GM12865 (cell line): ENCODE measurements around the gene SEC63.
"Not testable (repeated sequence)": the region's sequence is repeated elsewhere in the genome, so short reads cannot be mapped to it uniquely, and the experiment has no call there.

Experiments used
- DNase-seq: peaks from one replicate; pipeline ENCODE4 v3.0.0; 2010; ENCODE audit warnings: low read depth
- H3K4me3 ChIP-seq: 2 replicates; pipeline ENCODE4 v1.5.1; 2011; ENCODE audit warnings: mild to moderate bottlenecking, low read depth, low read length, control low read depth
- CTCF ChIP-seq: IDR thresholded peaks from 2 replicates; pipeline ENCODE4 v1.5.1; 2011; ENCODE audit warnings: low read length, control low read depth, low read depth, inconsistent platforms; ENCODE audit not compliant: insufficient read depth; ENCODE audit errors: missing control alignments

Gene SEC63

GRCh38 chr6:107871976-107872375 is 86.0 kb downstream of the SEC63 start:
- no peak for DNase-seq
- TF ChIP-seq CTCF, result no peak
- no peak overlapping the region for H3K4me3 ChIP-seq

- H3K4me3 ChIP-seq, DNase-seq: not testable (repeated sequence)
Measured at GRCh38 chr6:107871512-107871911, 86.5 kb downstream of the SEC63 start.

- no peak overlapping the region for H3K4me3 ChIP-seq
- no peak for DNase-seq
- TF ChIP-seq CTCF, result no peak
Measured at GRCh38 chr6:107871016-107871415, 87.0 kb downstream of the SEC63 start.

- H3K4me3 ChIP-seq, result no peak overlapping the region
- no peak for DNase-seq
- TF ChIP-seq CTCF, result no peak
Measured at GRCh38 chr6:107870381-107870780, 87.6 kb downstream of the SEC63 start.

- no peak for TF ChIP-seq CTCF
- H3K4me3 ChIP-seq, result no peak overlapping the region
- no peak for DNase-seq
Measured at GRCh38 chr6:107869871-107870270, 88.1 kb downstream of the SEC63 start.

- no peak for TF ChIP-seq CTCF
- H3K4me3 ChIP-seq, result no peak overlapping the region
- no peak for DNase-seq
Measured at GRCh38 chr6:107868867-107869611, 89.0 kb downstream of the SEC63 start.

- no peak overlapping the region for H3K4me3 ChIP-seq
- no peak for DNase-seq
Measured at GRCh38 chr6:107867302-107867615, 90.7 kb downstream of the SEC63 start.

More at GRCh38 chr6:107867302-107867615, 90.7 kb downstream of the SEC63 start:
- no peak for TF ChIP-seq CTCF
